ENCODE measurements around the gene BIRC6.

Gene BIRC6

GRCh38 chr2:32666704-32667103 lies 309.9 kb downstream of the BIRC6 start:
- Histone ChIP-seq H3K4me1 (ENCODE audit: low read depth, poor library complexity, severe bottlenecking) (no peaks in the 10 kb centered on the region), H3K27me3 (ENCODE audit: insufficient read depth, low read depth) (no peaks in the 10 kb centered on the region), H3K27ac (no peak overlapping the region), H2AFZ (ENCODE audit: low read depth) (no peak overlapping the region), H3K79me2 (ENCODE audit: insufficient read depth, low read depth) (no peaks in the 10 kb centered on the region), H4K20me1 (ENCODE audit: insufficient read depth) (no peaks in the 10 kb centered on the region), H3K4me2 (no peak overlapping the region), H3K36me3 (ENCODE audit: insufficient read depth) (no peaks in the 10 kb centered on the region), H3K4me3 (IDR thresholded peaks at IDR 0.05; ENCODE audit: insufficient read depth, low read depth, low read length) (no peak overlapping the region), H3K9ac (no peak overlapping the region)
- TF ChIP-seq CTCF (conservative IDR thresholded peaks at IDR 0.05; ENCODE audit: low read depth, low read length), result no peak

GRCh38 chr2:32668254-32668653 lies 311.4 kb downstream of the BIRC6 start:
- Histone ChIP-seq H3K4me3 (IDR thresholded peaks at IDR 0.05; ENCODE audit: insufficient read depth, low read depth, low read length) (no peak overlapping the region), H3K27ac (no peak overlapping the region), H3K9ac (no peak overlapping the region), H3K4me1 (ENCODE audit: low read depth, poor library complexity, severe bottlenecking) (no peaks in the 10 kb centered on the region), H2AFZ (ENCODE audit: low read depth) (no peak overlapping the region), H4K20me1 (ENCODE audit: insufficient read depth) (no peaks in the 10 kb centered on the region), H3K4me2 (no peak overlapping the region), H3K27me3 (ENCODE audit: insufficient read depth, low read depth) (no peaks in the 10 kb centered on the region), H3K36me3 (ENCODE audit: insufficient read depth) (no peaks in the 10 kb centered on the region), H3K79me2 (ENCODE audit: insufficient read depth, low read depth) (no peaks in the 10 kb centered on the region)
- TF ChIP-seq CTCF (conservative IDR thresholded peaks at IDR 0.05; ENCODE audit: low read depth, low read length), result no peak

All from KMS-11 (cell line).